H9 (cell line): ENCODE data around the gene FARP1. TPM values are rescaled to one million over a fixed set of nuclear protein-coding genes. Genes with fewer than 3 reads are reported as not detected.

Source experiments
- DNase-seq: peaks from one replicate; pipeline ENCODE4 v3.0.0-alpha.2; 2017
- H2AFZ ChIP-seq: one replicate; pipeline ENCODE4 v1.6.1; 2013; ENCODE audit warnings: mild to moderate bottlenecking, low read length, control low read depth, moderate library complexity
- H2AK5ac ChIP-seq: 2 replicates; pipeline ENCODE4 v1.6.1; 2013; ENCODE audit warnings: low read length, control low read depth, mixed read lengths; ENCODE audit not compliant: insufficient read length
- H2BK120ac ChIP-seq: one replicate; pipeline ENCODE4 v1.6.1; 2013; ENCODE audit warnings: low read depth, mild to moderate bottlenecking, low read length, control low read depth, inconsistent platforms; ENCODE audit not compliant: poor library complexity, severe bottlenecking
- H2BK12ac ChIP-seq: 2 replicates; pipeline ENCODE4 v1.6.1; 2013; ENCODE audit warnings: low read length, control low read depth, mixed read lengths, low read depth; ENCODE audit not compliant: insufficient read length
- H2BK15ac ChIP-seq: 2 replicates; pipeline ENCODE4 v1.6.1; 2013; ENCODE audit warnings: low read depth, low read length, control low read depth
- H2BK20ac ChIP-seq: one replicate; pipeline ENCODE4 v1.6.1; 2013; ENCODE audit warnings: low read depth, mild to moderate bottlenecking, low read length, control low read depth, inconsistent platforms; ENCODE audit not compliant: poor library complexity, severe bottlenecking
- H2BK5ac ChIP-seq: 2 replicates; pipeline ENCODE4 v1.6.1; 2013; ENCODE audit warnings: low read length, control low read depth, mixed read lengths; ENCODE audit not compliant: insufficient read length
- H3K14ac ChIP-seq: 2 replicates; pipeline ENCODE4 v1.6.1; 2013; ENCODE audit warnings: low read length, control low read depth; ENCODE audit not compliant: insufficient read depth
- H3K18ac ChIP-seq: 2 replicates; pipeline ENCODE4 v1.6.1; 2013; ENCODE audit warnings: low read depth, mild to moderate bottlenecking, mixed read lengths, low read length, control low read depth; ENCODE audit not compliant: insufficient read length
- H3K23ac ChIP-seq: 2 replicates; pipeline ENCODE4 v1.6.1; 2013; ENCODE audit warnings: low read length, control low read depth, mixed read lengths, low read depth; ENCODE audit not compliant: insufficient read length
- H3K23me2 ChIP-seq: 2 replicates; pipeline ENCODE4 v1.6.1; 2013; ENCODE audit warnings: low read depth, mild to moderate bottlenecking, mixed read lengths, low read length, control low read depth; ENCODE audit not compliant: insufficient read length, poor library complexity, severe bottlenecking
- H3K27ac ChIP-seq: 2 replicates; pipeline ENCODE4 v1.5.1; 2013; ENCODE audit warnings: low read length, control low read depth, mixed read lengths, low read depth; ENCODE audit not compliant: insufficient read length
- H3K27me3 ChIP-seq: 2 replicates; pipeline ENCODE4 v1.6.1; 2013; ENCODE audit warnings: low read length, control low read depth, inconsistent platforms; ENCODE audit not compliant: insufficient read depth
- H3K4ac ChIP-seq: 2 replicates; pipeline ENCODE4 v1.6.1; 2013; ENCODE audit warnings: low read depth, mild to moderate bottlenecking, control low read depth, inconsistent platforms, low read length, moderate library complexity
- H3K4me1 ChIP-seq: 2 replicates; pipeline ENCODE4 v1.6.1; 2013; ENCODE audit warnings: low read length, control low read depth, inconsistent platforms; ENCODE audit not compliant: insufficient read depth
- H3K4me2 ChIP-seq: 2 replicates; pipeline ENCODE4 v1.6.1; 2013; ENCODE audit warnings: low read length, control low read depth, mixed read lengths; ENCODE audit not compliant: insufficient read length, insufficient read depth
- H3K56ac ChIP-seq: 2 replicates; pipeline ENCODE4 v1.6.1; 2013; ENCODE audit warnings: low read depth, mild to moderate bottlenecking, mixed read lengths, low read length, control low read depth; ENCODE audit not compliant: insufficient read length
- H3K79me1 ChIP-seq: 2 replicates; pipeline ENCODE4 v1.6.1; 2013; ENCODE audit warnings: low read depth, mild to moderate bottlenecking, moderate library complexity, low read length, control low read depth, inconsistent platforms; ENCODE audit not compliant: insufficient read depth, poor library complexity, severe bottlenecking
- H3K79me2 ChIP-seq: 2 replicates; pipeline ENCODE4 v1.6.1; 2013; ENCODE audit warnings: low read length, control low read depth, inconsistent platforms; ENCODE audit not compliant: insufficient read depth
- H3K9ac ChIP-seq: 2 replicates; pipeline ENCODE4 v1.6.1; 2013; ENCODE audit warnings: low read length, control low read depth, mixed read lengths; ENCODE audit not compliant: insufficient read length; ENCODE audit errors: extremely low read depth
- H3K9me3 ChIP-seq: one replicate; pipeline ENCODE4 v1.6.1; 2013; ENCODE audit warnings: low read depth, low read length, inconsistent platforms; ENCODE audit not compliant: control insufficient read depth
- H3T11ph ChIP-seq: one replicate; pipeline ENCODE4 v1.6.1; 2013; ENCODE audit warnings: mild to moderate bottlenecking, low read length, control low read depth, inconsistent platforms
- H4K20me1 ChIP-seq: one replicate; pipeline ENCODE4 v1.6.1; 2013; ENCODE audit not compliant: control insufficient read depth, insufficient read length, insufficient read depth
- H4K5ac ChIP-seq: 2 replicates; pipeline ENCODE4 v1.6.1; 2013; ENCODE audit warnings: low read depth, mild to moderate bottlenecking, mixed read lengths, low read length, control low read depth; ENCODE audit not compliant: insufficient read length
- H4K8ac ChIP-seq: replicated peaks from 2 replicates; pipeline ENCODE4 v1.6.1; 2013; ENCODE audit warnings: low read length, control low read depth, mixed read lengths, low read depth; ENCODE audit not compliant: insufficient read length
- H4K91ac ChIP-seq: 2 replicates; pipeline ENCODE4 v1.6.1; 2013; ENCODE audit warnings: low read depth, mild to moderate bottlenecking, moderate library complexity, mixed read lengths, low read length, control low read depth; ENCODE audit not compliant: insufficient read length
- H3K27ac Mint-ChIP-seq, 3 experiments: 2 replicates in 2 of 3; 3 replicates in 1 of 3; pipeline ENCODE4 v1.8.0; 2020 to 2021; ENCODE audit warnings: mixed read lengths in 3 of 3, mild to moderate bottlenecking in 1 of 3, moderate library complexity in 1 of 3
- H3K27me3 Mint-ChIP-seq: 2 replicates; pipeline ENCODE4 v1.8.0; 2021; ENCODE audit warnings: low read depth, mild to moderate bottlenecking, moderate library complexity, mixed read lengths
- H3K36me3 Mint-ChIP-seq, 3 experiments: 2 replicates in 2 of 3; 3 replicates in 1 of 3; pipeline ENCODE4 v1.8.0; 2020 to 2021; ENCODE audit warnings: low read depth in 3 of 3, mixed read lengths in 3 of 3; ENCODE audit not compliant: insufficient read depth in 1 of 3
- H3K4me1 Mint-ChIP-seq, 2 experiments: 2 replicates each; pipeline ENCODE4 v1.8.0; 2020; ENCODE audit warnings: mixed read lengths in 2 of 2
- H3K4me3 Mint-ChIP-seq, 2 experiments: 2 replicates in 1 of 2; 3 replicates in 1 of 2; pipeline ENCODE4 v1.8.0; 2020 to 2021; ENCODE audit warnings: mild to moderate bottlenecking in 2 of 2, mixed read lengths in 2 of 2, moderate library complexity in 1 of 2
- H3K9me3 Mint-ChIP-seq, 2 experiments: 2 replicates in 1 of 2; 3 replicates in 1 of 2; pipeline ENCODE4 v1.8.0; 2020; ENCODE audit warnings: mild to moderate bottlenecking in 2 of 2, mixed read lengths in 2 of 2, moderate library complexity in 1 of 2
- WGBS: extraction: QIAGEN DNeasy Blood & Tissue Kit; methylation state at CpG from one replicate; pipeline ENCODE4 v1.1.7; 2013; ENCODE audit warnings: missing lambda C conversion rate, low lambda C conversion rate, mixed read lengths; ENCODE audit not compliant: insufficient read length; ENCODE audit errors: extremely low coverage; 5-methylcytosine and 5-hydroxymethylcytosine counted together
- total RNA-seq: library from RNA; stranded (reverse); gene quantifications from 2 replicates; pipeline ENCODE4 v1.2.1, GENCODE V29; 2021
- TF ChIP-seq, protein P1 (sequence below): fragments of 200-600 bp; sonication (generic); conservative IDR thresholded peaks from 3 replicates; pipeline ENCODE4 v1.8.0; 2021; ENCODE audit warnings: antibody characterized with exemption, mild to moderate bottlenecking

FARP1 gene
- total RNA-seq, 1 experiment from 2014 or later = 95.9 TPM

- WGBS = no CpG with 5 or more reads among the region's 27 CpGs
- H3K4me2 ChIP-seq = no peak overlapping the region
- no peak overlapping the region for H2BK20ac ChIP-seq
- no peaks in the 10 kb centered on the region for H3K79me1 ChIP-seq
- TF ChIP-seq, protein P1, sequence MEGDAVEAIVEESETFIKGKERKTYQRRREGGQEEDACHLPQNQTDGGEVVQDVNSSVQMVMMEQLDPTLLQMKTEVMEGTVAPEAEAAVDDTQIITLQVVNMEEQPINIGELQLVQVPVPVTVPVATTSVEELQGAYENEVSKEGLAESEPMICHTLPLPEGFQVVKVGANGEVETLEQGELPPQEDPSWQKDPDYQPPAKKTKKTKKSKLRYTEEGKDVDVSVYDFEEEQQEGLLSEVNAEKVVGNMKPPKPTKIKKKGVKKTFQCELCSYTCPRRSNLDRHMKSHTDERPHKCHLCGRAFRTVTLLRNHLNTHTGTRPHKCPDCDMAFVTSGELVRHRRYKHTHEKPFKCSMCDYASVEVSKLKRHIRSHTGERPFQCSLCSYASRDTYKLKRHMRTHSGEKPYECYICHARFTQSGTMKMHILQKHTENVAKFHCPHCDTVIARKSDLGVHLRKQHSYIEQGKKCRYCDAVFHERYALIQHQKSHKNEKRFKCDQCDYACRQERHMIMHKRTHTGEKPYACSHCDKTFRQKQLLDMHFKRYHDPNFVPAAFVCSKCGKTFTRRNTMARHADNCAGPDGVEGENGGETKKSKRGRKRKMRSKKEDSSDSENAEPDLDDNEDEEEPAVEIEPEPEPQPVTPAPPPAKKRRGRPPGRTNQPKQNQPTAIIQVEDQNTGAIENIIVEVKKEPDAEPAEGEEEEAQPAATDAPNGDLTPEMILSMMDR = no peak
- H3K27me3 ChIP-seq = no peaks in the 10 kb centered on the region
- no peak overlapping the region for H3K27ac ChIP-seq
- no peak overlapping the region for H4K5ac ChIP-seq
- no peaks in the 10 kb centered on the region for H3K79me2 ChIP-seq
- Mint-ChIP-seq H3K4me3 (no peak overlapping the region), H3K36me3 (peaks cover 10 to 47% (median 45%) of the 10 kb centered on the region in 3 experiments; a peak in 6 of 7 replicates), H3K27me3 (peaks cover 2% of the 10 kb centered on the region; the same call in 1 of the 2 replicates), H3K27ac (peak overlapping the region; percentile 33 to 67 (median 66); a peak in 3 of 7 replicates), H3K9me3 (no peaks in the 10 kb centered on the region), H3K4me1 (peaks cover 11 to 12% of the 10 kb centered on the region in 2 experiments)
- no peak overlapping the region for H2BK15ac ChIP-seq
- no peak overlapping the region for H2AFZ ChIP-seq
- no peak for DNase-seq
- H4K91ac ChIP-seq = no peak overlapping the region
- no peak overlapping the region for H3K56ac ChIP-seq
- no peak overlapping the region for H3K23ac ChIP-seq
- peaks cover 2% of the 10 kb centered on the region for H4K20me1 ChIP-seq
- H3K9me3 ChIP-seq = no peaks in the 10 kb centered on the region
- H3K18ac ChIP-seq = no peak overlapping the region
- no peak overlapping the region for H3K4ac ChIP-seq
- no peaks in the 10 kb centered on the region; the same call in 1 of the 2 replicates for H3K4me1 ChIP-seq
- H3K14ac ChIP-seq = no peak overlapping the region; the same call in 1 of the 2 replicates
- no peak overlapping the region for H2AK5ac ChIP-seq
- no peak overlapping the region for H2BK12ac ChIP-seq
- H2BK5ac ChIP-seq = no peak overlapping the region
- no peak overlapping the region for H3K9ac ChIP-seq
- H3K23me2 ChIP-seq = no peaks in the 10 kb centered on the region
- no peak overlapping the region for H4K8ac ChIP-seq
- no peak overlapping the region for H2BK120ac ChIP-seq
- no peak overlapping the region for H3T11ph ChIP-seq
Measured at GRCh38 chr13:98442391-98443230, 299.7 kb downstream of the FARP1 start.
